ENCODE data around the gene AKR1C3.

DNA sequence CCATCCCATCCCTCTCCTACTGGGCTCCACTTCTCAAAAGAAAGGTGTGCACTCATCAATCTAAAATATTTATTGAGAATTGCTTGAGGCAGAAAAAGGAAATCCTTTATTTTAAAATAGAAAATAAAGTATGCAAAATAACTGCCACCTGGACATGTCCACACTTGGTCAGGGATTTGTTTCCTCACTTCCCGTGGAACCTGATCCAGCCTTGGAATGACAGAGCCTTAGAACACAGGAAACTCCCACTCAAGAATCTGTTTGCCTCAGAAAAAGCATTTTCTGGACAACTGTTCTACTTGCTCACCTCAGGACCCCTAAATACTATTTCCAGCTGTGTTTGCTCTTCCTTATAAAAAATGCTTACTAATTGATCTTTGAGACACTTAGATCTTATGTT, 61.7 kb downstream of the AKR1C3 start:
- TF ChIP-seq CTCF (conservative IDR thresholded peaks at IDR 0.05; ENCODE audit: low read depth in 2 of 2), result no peak
- no peak for TF ChIP-seq REST (IDR thresholded peaks at IDR 0.05; ENCODE audit: unreplicated experiment)

All from GM23338 (cell line).